NCI-H2107 treated with DMSO at 0.1 percent for 48 hours (cell line): ENCODE data around the gene GPR37.

Experiments used
- DNase-seq: peaks from one replicate; lab custom pipeline; 2025; ENCODE audit not compliant: unreplicated experiment; lab: John Stamatoyannopoulos, UW

GPR37 gene, protein sequence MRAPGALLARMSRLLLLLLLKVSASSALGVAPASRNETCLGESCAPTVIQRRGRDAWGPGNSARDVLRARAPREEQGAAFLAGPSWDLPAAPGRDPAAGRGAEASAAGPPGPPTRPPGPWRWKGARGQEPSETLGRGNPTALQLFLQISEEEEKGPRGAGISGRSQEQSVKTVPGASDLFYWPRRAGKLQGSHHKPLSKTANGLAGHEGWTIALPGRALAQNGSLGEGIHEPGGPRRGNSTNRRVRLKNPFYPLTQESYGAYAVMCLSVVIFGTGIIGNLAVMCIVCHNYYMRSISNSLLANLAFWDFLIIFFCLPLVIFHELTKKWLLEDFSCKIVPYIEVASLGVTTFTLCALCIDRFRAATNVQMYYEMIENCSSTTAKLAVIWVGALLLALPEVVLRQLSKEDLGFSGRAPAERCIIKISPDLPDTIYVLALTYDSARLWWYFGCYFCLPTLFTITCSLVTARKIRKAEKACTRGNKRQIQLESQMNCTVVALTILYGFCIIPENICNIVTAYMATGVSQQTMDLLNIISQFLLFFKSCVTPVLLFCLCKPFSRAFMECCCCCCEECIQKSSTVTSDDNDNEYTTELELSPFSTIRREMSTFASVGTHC

DNA sequence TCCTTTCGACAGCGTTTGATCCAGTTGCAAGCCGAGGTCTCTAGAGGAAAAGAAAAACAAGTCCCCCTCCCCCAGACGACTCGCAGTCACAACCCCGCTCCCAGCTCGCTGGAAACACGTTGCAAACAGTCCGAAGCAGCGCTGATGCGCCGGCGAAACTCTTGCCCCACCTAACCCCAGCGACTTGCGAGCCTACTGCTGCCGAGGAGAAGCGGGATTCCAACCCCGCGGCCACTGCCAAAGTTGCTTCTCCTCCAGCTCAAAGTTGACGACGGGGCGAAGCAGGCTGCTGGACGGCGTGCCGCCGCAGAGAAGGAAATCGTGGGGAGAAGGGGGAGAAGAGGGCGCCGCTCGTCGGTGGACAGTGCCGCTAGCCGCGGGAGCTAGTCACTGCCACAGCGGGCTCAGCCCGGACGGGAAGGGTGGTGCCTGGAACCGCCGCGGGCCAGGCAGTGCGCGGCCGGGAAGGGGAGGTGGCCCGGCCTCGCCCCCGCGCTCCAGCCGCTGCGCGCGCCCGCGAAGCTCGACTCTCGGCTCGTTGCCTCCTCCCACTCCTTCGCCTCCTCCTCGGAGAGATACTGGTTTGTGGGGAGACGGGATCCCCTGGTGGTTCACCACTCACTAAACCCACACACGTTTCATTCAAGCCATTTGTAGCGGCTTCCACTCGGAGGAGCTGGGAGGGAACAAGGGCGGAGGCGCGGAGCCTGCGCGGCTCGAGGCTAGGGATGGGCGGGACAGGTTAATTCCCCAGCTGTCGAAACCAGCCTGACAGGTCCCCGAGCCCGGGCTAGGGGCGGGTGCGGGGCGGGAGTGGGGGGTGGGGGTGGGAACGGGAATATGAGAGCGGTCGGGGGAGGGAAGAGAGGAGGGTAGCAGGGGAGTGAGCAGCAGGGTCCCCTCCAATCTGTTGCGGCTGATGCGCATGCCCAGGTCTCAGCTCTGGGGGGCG, at the start of gene GPR37:
GPR37 (minus strand) TSS at position 392 of the 952 bp plus-strand sequence. CDS start 816 bp downstream, outside the sequence.
- DNase-seq: peak; percentile 21

DNA sequence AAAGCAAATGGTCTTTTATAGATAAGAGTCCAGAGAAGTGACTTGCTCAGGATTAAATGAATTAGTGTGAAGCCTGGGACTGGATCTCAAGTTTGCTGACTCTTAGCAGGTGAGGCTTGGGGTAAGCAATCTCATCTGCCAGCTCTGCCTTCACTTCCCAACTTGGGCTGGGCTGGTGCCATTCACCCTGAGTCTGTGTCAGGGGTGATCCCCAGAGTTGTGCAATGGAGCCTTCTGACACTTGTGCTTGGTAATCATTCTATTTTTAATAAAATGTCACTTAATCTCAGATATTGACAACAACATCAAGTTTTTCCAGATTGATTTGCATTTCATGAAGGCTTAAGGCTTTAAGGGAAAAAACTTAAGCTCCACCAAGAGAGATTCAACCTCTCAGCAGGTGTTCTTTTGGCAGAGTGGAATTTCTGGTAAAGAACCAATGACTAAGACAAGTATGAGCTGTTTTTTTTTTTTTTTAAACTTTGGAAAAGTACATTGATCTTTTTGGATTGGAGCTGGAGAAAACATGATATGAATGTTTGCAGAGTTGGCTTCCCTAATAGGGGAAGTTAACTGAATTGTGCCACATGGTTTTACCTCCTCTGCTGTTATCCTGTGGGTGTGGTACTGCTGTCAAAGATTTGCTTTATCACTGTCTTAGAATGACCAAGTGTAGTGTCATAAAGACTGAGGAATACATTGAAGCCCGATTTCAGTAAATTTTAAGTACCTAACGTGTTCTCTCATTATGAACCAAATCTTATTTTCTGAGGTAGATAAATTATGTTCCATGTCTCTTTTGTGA, 48.6 kb upstream of the GPR37 start:
- no peak for DNase-seq

DNA sequence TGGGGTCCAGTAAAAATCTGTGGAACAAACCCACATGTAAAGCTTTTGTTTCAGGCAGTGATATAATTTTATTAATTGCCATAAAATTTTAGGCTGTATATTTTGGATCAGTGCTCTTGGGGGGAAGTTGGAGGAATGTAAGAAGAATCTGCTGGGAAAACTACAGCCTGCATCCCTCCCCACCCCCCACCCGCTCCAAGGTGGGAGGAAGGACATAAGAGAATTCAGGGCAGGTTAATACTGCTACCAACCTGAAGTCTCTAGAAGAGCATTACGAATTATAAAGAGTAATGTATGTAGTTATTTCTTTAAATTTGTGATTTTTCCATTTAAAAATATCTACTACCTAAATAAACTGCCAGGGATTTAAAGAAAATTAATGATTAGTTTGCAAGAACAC, 47.2 kb upstream of the GPR37 start:
- no peak for DNase-seq

DNA sequence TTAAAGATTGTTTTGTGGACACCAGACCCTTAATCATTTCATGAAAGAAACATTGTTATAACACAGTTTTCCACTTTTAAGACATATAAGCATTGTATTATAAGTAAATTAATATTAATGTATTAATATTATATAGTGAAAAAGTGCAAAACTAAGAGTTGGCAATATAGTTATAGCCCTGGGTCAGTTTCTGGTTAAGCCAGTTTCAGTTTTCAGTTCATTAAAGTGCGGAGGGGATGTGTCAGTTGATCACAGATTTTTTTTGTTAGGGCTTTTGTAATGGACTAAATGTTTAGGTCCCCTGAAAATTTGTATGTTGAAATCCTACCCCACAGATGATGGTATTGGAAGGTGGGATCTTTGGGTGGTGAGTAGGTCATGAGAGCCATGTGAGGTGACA, 45.7 kb upstream of the GPR37 start:
- DNase-seq: no peak

DNA sequence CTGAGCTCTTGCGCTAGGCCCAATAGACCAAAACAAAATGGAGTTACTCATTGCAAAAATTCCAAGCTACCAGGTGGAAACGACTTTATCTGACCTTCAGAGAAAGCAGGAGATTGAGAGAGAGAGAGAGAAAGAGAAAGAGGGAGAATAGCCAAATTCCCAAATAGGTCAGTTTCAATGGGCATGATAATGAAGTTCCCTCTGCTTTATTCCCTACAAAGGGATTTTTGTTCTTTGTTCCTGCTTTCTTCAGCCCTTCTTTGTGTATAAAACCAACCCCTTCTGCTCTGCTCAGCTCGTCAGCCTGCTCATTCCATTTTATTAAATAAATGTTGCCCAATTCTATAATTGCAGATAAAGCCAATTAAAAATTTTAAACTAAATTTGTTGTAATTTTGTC, 45.0 kb upstream of the GPR37 start:
- no peak for DNase-seq

DNA sequence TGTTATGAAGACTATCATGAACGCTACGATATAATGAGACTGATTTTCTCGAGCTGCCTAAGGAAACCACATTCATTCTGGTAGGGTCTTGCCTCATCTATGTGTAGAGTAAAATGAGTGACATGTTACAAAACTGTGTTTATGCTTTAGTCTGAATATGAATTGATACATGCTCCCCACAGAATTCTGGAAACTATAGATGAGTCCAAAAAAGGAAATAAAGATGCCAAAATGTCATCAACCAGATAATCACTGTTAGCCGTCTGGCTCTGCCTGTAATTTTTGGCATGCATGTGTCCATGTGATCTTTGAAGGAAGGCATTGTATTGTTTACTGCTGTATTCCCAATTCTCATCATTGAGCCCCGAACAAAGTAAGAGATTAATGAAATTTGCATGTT, 42.6 kb upstream of the GPR37 start:
- DNase-seq: no peak

DNA sequence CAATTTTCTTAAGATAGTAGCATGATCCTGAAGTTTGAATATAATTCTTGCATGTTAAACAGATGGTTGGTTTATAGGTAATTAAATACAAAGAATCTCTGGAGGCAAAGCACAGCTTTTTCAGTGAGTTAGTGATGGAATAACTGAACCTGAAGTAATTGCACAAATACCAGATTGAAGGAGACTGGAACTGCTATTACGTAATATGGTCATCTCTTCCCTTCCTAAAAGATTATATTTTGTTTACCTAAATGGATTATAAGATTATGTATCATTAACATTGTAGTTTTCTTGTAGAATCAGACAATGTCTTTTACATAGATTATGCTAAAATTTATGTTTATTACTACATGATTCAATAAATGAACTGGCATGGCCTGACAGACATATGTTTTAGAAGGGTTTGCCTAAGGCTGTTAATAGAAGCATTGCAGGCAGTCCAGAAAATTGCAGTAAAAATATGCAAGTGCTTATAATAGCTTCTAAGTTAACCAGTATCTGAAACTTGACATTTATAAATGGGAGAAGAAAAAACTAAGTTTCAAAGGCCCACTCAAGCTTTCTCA, 35.8 kb upstream of the GPR37 start:
- no peak for DNase-seq

DNA sequence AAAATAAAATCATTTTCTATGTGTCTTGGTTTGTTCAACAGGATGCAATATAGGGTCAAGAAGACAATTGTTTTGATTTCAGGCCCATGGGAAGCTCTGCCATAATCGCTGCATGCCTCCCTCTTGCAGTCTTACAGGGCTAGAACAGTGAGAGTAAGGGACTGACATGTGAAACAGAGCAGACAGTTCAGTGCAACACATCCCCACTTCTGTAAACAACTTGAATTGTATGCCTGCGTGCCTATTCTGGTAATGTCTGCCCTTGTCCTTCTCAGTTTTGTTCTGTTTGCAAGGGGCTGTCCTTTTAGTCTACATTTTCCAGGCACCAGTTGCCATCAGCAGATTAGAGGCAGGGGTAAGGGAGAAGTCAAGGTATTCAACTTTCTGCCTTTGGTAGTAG, 34.8 kb upstream of the GPR37 start:
- DNase-seq: no peak

DNA sequence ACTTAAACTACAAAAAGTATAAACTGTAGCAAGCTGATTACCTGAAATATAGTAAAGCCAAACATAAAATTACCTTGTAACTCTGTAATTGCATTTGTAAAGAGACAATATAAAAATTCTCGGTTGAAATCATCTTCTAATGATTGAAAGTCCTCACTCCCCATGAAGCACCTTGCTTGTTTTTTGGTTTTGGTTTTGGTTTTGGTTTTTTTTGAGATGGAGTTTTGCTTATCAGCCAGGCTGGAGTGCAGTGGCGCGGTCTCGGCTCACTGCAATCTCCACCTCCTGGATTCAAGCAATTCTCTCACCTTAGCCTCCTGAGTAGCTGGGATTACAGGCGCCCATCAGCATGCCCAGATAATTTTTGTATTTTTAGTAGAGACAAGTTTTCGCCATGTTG, 33.9 kb upstream of the GPR37 start:
- no peak for DNase-seq

DNA sequence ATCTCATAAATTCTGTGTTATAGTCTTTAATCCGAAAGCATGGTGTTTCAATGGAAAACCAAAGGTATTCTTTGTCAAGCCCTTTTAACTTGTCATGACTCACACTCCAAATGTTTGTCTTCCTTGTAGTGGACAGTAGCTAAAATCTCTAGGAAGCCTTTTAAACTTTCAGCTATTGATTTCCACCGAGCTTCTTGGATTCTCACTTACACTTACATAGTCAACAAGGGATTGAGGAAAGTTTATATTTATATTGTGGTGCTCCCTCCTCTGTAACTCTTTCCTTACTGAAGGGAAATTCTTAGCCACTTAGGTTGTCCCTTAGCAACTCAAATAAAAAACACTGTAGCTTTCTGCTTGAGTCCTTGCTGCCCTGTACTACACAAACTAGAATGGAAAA, 31.2 kb upstream of the GPR37 start:
- no peak for DNase-seq

DNA sequence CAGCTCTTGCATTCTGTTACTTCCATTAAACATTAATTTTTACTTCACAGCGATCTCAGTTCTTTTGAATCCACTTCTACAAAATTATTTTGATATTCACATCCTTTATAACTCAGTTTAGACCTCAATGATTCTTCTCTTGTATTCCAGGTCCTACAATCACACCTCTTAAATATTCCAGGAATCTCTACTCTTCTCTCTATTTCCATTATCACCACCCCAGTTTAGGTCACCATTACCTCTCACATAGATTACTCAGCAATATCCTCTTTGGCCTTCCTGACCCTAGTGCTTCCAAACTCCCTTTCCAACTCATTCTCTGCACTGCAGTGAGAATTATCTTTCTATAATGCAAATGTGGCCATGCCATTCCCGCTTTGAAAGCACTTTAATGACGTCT, 27.1 kb upstream of the GPR37 start:
- DNase-seq: no peak

DNA sequence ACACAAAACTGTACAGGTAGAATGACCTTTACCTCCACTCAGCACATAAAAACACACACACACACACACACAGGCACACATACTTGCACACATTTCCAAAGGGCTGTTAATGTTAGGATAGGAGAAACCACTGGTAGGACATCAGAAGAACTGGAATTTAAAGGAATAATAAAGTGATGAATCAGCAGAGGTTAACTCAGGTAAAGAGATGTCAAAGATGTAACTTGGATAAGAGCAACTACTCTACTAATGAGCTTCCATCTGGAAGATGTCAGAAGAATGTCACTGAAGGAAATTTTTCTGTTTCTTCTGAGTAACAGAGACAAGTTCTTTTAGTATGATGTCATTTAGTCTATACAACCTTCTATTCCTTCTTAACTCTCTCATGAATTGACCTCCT, 26.4 kb upstream of the GPR37 start:
- DNase-seq: no peak

DNA sequence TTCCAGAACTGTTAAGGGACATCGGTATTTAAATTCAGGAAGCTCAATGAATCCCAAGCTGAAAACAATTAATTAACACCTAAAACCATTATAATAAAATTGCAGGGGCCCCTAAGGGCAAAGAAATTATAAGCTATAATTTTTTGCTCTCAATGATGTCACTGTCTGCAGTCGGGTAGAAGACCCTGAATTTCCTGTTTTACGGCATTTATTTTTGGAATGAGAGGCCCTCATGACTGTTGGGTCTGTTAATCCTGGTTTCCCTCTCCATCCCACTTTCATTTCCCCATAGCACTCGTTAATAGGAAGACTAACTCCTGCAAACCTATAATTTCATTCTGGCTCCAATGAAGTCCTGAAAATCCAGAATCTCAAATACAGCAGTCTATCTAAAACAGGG, 25.8 kb upstream of the GPR37 start:
- no peak for DNase-seq

DNA sequence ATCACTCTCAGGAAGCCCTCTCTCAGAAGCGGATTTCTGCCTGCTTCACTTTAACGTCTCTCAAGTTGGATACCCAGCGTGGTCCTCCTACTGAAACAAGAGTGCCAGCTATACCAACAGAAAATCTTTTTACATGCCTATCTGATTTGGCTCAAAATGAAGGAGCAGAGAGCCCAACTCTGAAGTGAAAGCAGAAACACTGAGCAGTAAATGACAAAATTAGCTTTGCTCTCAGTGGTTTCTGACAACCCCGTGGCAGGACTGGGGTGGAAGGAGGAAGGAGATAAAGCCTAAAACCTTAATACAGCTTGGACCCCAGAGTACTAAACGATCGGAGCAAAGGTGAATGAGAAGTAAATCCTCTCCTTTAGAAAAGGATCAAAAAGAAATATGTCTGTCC, 25.1 kb upstream of the GPR37 start:
- no peak for DNase-seq

DNA sequence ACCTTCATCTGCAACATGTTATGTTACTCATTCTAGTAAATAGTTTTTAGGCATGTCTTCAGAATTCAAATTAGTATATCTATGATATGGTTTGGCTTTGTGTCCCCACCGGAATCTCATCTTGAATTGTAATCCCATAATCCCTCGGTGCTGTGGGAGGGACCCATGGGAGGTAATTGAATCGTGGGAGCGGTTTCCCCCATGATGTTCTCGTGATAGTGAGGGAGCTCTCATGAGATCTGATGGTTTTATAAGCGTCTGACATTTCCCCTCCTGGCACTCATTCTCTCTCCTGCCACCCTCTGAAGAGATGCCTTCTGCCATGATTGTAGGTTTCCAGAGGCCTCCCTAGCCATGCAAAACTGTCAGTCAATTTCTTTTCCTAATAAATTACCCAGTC, 20.4 kb upstream of the GPR37 start:
- DNase-seq: no peak

DNA sequence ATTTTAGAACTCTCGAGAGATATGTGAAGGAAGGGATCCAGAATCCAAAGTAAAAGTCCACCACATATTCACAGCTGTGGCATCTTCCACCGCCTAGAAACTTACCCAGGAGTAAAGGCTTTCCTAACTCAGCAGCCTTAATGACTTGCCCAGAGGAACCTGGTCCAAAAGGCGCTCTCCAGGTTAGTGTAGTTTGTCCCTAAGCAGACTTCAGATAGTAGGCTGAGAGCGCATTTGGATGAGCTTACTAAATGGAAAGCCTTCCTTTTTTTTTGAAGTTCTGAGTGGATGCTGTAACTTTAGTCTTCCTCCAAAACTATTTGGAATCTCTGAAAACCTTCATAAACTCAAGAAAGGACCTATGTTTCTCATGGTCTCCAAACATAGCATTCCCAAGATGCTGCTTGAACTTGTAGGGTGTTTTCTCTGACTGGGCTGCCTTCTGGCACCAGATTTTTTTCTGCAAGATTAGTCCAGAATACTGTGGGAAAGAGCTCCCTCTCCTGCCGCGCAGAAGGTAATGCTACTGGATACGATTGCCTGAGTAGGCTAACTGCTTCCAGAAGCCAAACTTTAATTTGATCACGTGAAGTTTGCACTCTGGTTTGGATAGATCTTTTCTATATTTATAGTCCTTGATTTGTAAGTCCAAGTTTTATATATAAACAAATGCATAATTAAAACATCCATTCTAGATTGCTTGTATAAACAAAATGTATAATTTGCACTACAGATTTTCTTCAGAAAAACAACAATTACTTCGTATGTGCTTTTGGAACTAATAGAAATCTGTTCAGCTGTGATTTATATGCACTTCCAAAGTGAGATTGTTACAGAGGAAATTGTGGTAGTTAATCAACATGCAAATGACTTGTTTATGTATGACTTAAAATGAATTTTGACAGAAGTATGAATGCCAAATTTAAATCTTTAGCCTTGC, 19.6 kb upstream of the GPR37 start:
- DNase-seq: peak; percentile 49

DNA sequence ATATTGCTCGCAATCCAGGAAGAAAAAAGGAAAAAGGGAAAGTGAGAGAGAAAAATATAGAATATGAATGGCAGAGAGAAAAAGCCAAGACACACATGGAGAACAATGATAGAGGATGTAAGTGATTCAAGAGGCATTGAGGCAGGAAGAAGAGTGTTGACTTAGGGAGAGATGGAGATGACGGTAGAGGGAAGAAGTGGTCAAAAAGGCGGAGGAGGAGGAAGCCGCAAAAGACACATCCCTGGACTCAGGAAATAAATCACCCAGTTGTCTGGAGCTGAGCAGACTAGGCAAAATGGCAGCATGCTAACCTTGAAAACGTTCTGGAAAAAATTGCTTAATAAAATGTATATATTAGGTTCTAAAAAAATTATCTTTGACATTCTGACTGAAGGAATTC, 17.7 kb upstream of the GPR37 start:
- DNase-seq: no peak

DNA sequence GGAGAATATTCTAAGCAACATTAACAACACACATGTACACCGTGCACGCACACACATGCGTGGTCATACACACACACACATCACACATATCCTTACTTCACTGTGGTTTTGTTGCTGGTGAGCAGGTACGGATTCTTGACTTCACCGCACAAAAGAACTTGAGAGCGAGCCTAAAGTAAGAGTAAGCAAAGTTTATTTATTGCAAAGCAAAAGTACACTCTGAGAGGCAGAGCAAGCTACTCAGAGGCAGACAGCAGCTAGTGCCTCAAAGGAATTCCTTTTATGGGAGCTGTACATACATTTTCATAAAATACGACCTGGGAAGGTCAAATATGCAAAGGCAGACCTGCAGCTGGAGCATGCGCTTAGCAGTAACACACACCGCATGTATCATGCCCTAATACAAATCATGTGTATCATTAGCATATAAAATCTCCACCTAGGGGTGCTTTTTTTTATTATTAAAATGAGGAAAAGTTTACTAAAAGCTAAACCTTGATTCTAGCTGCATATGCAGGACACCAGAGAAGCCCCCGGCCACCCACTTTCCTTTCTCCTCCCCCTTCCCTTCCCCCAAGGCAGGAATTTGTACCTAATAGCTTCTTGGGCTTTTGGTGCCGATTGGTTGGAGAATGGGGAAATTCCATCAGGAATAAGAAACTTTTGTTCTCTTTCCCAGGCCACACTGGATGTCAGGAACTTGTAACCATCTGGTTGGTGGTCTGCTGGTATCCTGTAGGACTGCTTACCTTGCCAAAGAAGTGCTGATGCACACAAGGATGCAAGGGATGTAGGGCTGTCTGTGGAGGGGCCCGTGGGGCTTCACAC, 16.5 kb upstream of the GPR37 start:
- DNase-seq: no peak

DNA sequence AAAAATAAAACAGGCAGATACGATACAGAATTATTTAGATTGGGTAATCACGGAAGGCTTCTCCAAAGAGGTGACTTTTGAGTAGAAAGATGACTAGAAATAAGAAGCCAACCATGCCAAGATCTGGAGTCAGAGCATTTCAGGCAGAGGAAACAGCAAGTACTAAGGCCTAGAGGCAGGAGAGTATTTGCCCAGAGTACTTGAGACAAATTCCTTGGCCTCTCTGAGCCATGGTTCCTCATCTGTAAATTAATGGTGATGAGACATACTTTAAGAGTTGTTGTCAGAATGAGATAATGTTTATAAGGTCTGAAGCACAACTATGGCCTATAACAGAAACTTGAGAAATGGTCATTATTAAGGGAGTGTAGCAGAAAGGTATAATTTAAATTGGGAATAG, 15.8 kb upstream of the GPR37 start:
- no peak for DNase-seq
